ENCODE results near the gene NUDT4. TPM values are rescaled to one million over a fixed set of nuclear protein-coding genes. Genes with fewer than 3 reads are reported as not detected.
A peak's percentile ranks its signal among the peaks of the same experiment; 100 is the strongest.
"Not testable (repeated sequence)": the region's sequence is repeated elsewhere in the genome, so short reads cannot be mapped to it uniquely, and the experiment has no call there.

Gene NUDT4
- total and polyA plus RNA-seq, 9 of the 15 experiments (the other 6 are each of a cell fraction or from before 2014, with no cell fraction given): 38.1 to 164 (median 99.2) TPM

DNA sequence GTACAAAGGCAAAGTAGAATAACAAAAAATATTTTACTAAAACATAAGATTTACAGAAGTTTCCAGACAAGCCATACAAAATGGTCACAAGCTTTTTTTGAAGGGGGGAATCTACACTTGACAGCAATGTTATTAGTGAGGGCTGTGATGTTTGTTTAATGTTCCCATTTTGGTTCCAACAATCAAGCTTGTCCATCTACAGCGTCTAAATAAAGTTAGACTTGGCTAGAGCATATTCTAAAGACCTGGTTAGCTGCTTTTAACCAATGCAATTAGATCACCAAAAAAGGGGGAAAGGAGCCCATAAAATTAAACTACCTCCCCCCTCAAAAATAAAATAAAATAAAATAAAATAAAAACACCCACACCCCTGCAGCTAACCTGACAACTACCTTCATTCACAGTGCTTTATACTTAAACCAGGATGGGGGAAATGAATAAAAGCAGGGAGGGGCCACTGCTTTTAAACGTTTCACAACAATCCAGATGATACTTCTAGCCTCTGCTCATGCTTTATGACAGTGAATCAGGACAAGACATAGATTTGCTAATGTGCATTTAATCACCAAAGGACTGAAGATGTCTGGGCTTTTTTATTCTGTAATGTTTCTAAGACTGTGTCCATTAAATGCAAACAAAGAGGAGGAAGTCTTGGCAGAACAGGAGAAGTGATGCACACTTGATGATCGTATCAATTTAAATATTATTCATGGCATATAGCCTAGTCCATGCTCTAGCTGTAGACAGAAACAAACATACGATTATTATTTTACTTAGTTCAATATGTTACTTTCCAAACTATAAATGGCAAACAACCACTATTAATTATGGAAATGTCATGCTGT lies 31.8 kb downstream of the NUDT4 start:
- H3K4me2 ChIP-seq (ENCODE audit: insufficient read depth, low read length); H3K4me3 ChIP-seq; H3K9me3 ChIP-seq (replicated peaks; ENCODE audit: control insufficient read depth, insufficient read depth, low read depth, low read length); H3K27ac ChIP-seq (ENCODE audit: extremely low read depth, low read depth, low read length); intact Hi-C loops (cut with micrococcal nuclease); FAIRE-seq; ATAC-seq; H3K4me1 ChIP-seq (replicated peaks in 1 of 2; ENCODE audit: control insufficient read depth in 2 of 2, insufficient read depth in 2 of 2, low read length in 2 of 2); H4K20me1 ChIP-seq (replicated peaks; ENCODE audit: control insufficient read depth, insufficient read depth, low read length); H2AFZ ChIP-seq (ENCODE audit: low read depth, low read length); DNase-seq (ENCODE audit: extremely low read depth in 1 of 4, low spot score in 3 of 4); H3K9ac ChIP-seq (ENCODE audit: insufficient read depth in 1 of 2, low read depth in 2 of 2, low read length in 2 of 2); H3K9me1 ChIP-seq (ENCODE audit: control insufficient read depth, insufficient read depth, low read length); H3K27me3 ChIP-seq (ENCODE audit: control insufficient read depth in 2 of 2, insufficient read depth in 2 of 2, low read length in 2 of 2): not testable (repeated sequence)
- TF ChIP-seq RBM22 (IDR thresholded peaks at IDR 0.05; ENCODE audit: low read depth, low read length, poor library complexity, severe bottlenecking) (peak; percentile 27), ZBTB40 (IDR thresholded peaks at IDR 0.05) (peak; percentile 78), ZBTB40 (CRISPR knock-in tag; IDR thresholded peaks at IDR 0.05) (peak; percentile 38; the same call in 1 of the 2 replicates)
- WGBS (ENCODE audit: insufficient coverage, low coverage, missing lambda C conversion rate): 62% methylated on average over 4 of the region's 4 CpGs
- ChIA-PET CTCF (ENCODE audit: low intra/inter-chr PET ratio) (interaction anchor here (0.6 kb wide), 1 partner anchor 425 kb away, joined by 7 read pairs; no protein-coding TSS in a partner anchor), POLR2A (interaction anchor here (0.7 to 1.6 kb wide), 2 partner anchors 27 to 245 kb away, joined by 4 read pairs; no protein-coding TSS in a partner anchor)
- TSS peak; percentile 74 for BruUV-seq (replicated peaks)
- Histone ChIP-seq H3K79me2 (ENCODE audit: control insufficient read depth, insufficient read depth, low read length) (peaks cover 37% of the 10 kb centered on the region), H3K36me3 (ENCODE audit: control insufficient read depth, insufficient read depth, low read length) (peaks cover 55% of the 10 kb centered on the region)
- in situ Hi-C loops (cut with MboI): loop anchor here (25.0 kb wide), 2 partner anchors 422 to 622 kb away; no protein-coding TSS in a partner anchor

GRCh38 chr12:93411060-93411459 lies 33.3 kb downstream of the NUDT4 start:
- not testable (repeated sequence) for H3K27me3 ChIP-seq (ENCODE audit: control insufficient read depth in 2 of 2, insufficient read depth in 2 of 2, low read length in 2 of 2)

More at GRCh38 chr12:93411060-93411459, 33.3 kb downstream of the NUDT4 start:
- in situ Hi-C loops (cut with MboI): loop anchor here (25.0 kb wide), 2 partner anchors 424 to 624 kb away; no protein-coding TSS in a partner anchor
- H3K27ac ChIP-seq (ENCODE audit: extremely low read depth, low read depth, low read length); CTCF ChIA-PET (ENCODE audit: low intra/inter-chr PET ratio); intact Hi-C loops (cut with micrococcal nuclease); H4K20me1 ChIP-seq (replicated peaks; ENCODE audit: control insufficient read depth, insufficient read depth, low read length); ATAC-seq; H3K9ac ChIP-seq (ENCODE audit: insufficient read depth in 1 of 2, low read depth in 2 of 2, low read length in 2 of 2); H3K9me3 ChIP-seq (replicated peaks; ENCODE audit: control insufficient read depth, insufficient read depth, low read depth, low read length); DNase-seq (ENCODE audit: extremely low read depth in 1 of 4, low spot score in 3 of 4); BruUV-seq (replicated peaks); H3K9me1 ChIP-seq (ENCODE audit: control insufficient read depth, insufficient read depth, low read length); H3K4me1 ChIP-seq (replicated peaks in 1 of 2; ENCODE audit: control insufficient read depth in 2 of 2, insufficient read depth in 2 of 2, low read length in 2 of 2); FAIRE-seq; H3K4me3 ChIP-seq; H3K4me2 ChIP-seq (ENCODE audit: insufficient read depth, low read length); H2AFZ ChIP-seq (ENCODE audit: low read depth, low read length): not testable (repeated sequence)
- peaks cover 52% of the 10 kb centered on the region for H3K79me2 ChIP-seq (ENCODE audit: control insufficient read depth, insufficient read depth, low read length)
- POLR2A ChIA-PET: interaction anchor here (1.6 kb wide), 1 partner anchor 29 kb away, joined by 4 read pairs; no protein-coding TSS in a partner anchor
- 86% methylated on average over 6 of the region's 6 CpGs for WGBS (ENCODE audit: insufficient coverage, low coverage, missing lambda C conversion rate)
- peaks cover 57% of the 10 kb centered on the region for H3K36me3 ChIP-seq (ENCODE audit: control insufficient read depth, insufficient read depth, low read length)
